HG03558 (cell line): ENCODE measurements around the gene KRTAP10-1.

Experiments used
- ATAC-seq: cut with Tn5 transposase; IDR thresholded peaks from one replicate; pipeline ENCODE4 v1.9.1; 2021; ENCODE audit warnings: moderate number of reproducible peaks; ENCODE audit not compliant: unreplicated experiment; ENCODE audit errors: extremely low read depth

KRTAP10-1 gene

GRCh38 chr21:44494956-44495355 is 45.0 kb downstream of the KRTAP10-1 start:
- no peak for ATAC-seq

DNA sequence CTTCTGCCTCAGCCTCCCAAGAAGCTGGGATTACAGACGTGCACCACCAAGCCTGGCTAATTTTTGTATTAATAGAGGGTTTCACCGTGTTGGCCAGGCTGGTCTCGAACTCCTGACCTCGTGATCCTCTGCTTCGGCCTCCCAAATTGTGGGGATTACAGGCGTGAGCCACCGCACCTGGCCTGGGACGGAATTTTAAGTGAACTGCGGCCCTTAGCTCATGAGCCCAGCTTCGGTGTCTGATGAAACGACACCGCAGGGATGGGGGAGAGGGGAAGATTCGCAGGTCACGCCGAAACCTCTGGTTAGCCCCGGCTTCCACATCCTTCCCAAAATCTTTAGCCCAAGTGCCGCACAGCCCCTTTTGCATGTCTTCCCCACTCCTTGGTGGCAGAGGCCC is 45.6 kb downstream of the KRTAP10-1 start:
- ATAC-seq = no peak

DNA sequence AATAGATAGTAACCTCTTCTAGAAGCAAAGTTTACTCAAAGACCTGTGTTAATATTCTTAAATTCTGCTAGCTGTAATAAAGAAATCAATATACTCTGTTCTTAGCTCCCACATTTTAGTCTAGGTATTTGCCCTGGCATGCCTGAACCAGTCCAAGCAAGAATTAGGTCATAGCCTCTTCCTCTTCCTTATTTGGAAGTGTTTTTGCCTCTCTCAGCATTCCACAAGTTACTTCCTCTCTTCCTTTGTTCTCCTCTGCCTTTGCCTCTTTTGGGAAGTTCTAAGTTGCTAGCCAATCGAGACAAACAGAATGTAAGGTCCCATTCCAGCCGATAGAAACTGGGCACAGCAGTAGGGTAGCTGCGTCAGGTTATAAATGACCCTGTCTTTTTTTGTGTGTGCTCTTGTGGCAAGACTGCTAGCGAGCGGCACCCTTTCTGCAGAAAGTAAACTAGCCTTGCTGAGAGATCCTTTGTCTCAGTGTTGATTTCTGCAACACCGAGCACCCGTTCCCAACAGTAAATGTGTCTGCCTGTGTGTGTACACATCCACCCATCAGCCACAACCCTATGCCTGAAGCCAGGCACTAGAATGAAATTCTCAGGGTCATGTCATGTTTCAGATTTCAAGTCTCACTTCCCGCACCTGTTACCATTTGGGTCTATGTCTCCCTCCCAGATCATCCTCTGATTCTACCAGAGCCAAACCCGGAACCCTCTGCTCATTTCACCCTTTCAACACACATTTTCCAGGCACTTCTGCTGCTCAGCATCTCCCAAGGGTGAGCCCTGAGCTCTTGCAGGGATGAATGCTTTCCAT is 47.2 kb downstream of the KRTAP10-1 start:
- ATAC-seq = no peak

GRCh38 chr21:44490816-44491215 is 49.2 kb downstream of the KRTAP10-1 start:
- no peak for ATAC-seq

- ATAC-seq = no peak
Observed at GRCh38 chr21:44490405-44490804, 49.6 kb downstream of the KRTAP10-1 start.

DNA sequence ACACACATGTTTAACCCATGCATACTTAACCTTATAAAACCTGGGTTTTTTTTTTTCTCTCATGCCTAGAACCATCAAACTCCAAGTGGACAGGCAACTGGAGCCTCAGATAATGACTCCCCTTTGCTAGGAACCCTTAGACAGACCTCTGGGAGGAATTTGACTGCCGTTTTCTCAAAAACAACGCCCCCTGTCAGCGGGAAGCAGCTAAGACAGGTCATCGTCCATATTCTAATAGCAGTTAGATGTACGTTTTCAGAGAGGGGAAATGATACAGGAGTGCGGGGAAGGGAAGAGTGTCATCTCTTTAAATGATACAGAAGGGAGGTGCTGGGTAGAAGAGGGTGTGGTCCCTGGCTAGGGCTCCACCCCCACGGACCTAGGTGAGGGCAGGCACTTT is 50.0 kb downstream of the KRTAP10-1 start:
- no peak for ATAC-seq
